B cell (primary cell): ENCODE results near the gene FRYL.

Source experiments
- EZH2 ChIP-seq: IDR thresholded peaks from 2 replicates; pipeline ENCODE4 v1.6.1; 2012; ENCODE audit warnings: borderline replicate concordance, low read depth, mild to moderate bottlenecking, moderate library complexity, low read length; ENCODE audit not compliant: insufficient read depth, poor library complexity, severe bottlenecking
- TF ChIP-seq, protein P1 (sequence below): fragments of 200-600 bp; IDR thresholded peaks from one replicate; pipeline ENCODE4 v1.8.0; 2022; ENCODE audit warnings: antibody characterized with exemption, mild to moderate bottlenecking

DNA sequence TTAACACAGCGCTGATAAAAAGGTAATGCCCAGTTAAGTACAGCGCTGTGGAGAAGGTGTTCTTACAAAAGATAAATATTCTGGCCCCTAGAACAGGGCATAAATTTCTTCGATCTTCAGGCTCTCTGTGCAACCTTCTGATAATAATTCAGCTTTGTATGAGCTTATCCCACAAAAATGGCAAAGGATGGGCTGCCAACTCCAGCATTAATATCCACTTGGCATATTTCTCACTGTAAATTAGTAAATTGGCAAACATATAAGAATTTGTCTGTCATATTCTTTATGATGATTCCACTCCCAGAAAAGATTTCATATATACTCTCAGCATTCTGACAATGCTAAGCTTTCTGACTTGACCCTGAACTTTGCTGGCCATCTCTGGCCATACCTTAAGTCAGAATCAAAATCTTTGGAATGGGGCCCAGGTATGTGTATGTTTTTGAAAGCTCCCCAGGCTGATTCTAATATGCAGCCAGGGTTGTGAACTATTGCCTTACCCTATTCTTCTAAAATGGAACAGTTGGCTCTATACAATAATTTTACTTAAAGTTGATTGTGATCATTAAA lies 134.8 kb downstream of the FRYL start:
- TF ChIP-seq, protein P1, sequence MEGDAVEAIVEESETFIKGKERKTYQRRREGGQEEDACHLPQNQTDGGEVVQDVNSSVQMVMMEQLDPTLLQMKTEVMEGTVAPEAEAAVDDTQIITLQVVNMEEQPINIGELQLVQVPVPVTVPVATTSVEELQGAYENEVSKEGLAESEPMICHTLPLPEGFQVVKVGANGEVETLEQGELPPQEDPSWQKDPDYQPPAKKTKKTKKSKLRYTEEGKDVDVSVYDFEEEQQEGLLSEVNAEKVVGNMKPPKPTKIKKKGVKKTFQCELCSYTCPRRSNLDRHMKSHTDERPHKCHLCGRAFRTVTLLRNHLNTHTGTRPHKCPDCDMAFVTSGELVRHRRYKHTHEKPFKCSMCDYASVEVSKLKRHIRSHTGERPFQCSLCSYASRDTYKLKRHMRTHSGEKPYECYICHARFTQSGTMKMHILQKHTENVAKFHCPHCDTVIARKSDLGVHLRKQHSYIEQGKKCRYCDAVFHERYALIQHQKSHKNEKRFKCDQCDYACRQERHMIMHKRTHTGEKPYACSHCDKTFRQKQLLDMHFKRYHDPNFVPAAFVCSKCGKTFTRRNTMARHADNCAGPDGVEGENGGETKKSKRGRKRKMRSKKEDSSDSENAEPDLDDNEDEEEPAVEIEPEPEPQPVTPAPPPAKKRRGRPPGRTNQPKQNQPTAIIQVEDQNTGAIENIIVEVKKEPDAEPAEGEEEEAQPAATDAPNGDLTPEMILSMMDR: no peak
- TF ChIP-seq EZH2: no peak
